Calu3 (cell line): ENCODE data around the gene SGSH. TPM values are rescaled to one million over a fixed set of nuclear protein-coding genes. Genes with fewer than 3 reads are reported as not detected.

Experiments
- BruUV-seq: library from RNA; stranded (reverse); fragments of 400-500 nt; replicated peaks from 2 replicates; lab custom pipeline; 2021; lab: Mats Ljungman, UMichigan
- CTCF ChIA-PET: fragments of 300-600 bp; sonication (Branson Sonifier 250); formaldehyde crosslinking; loops from one replicate; lab custom pipeline; 2022; ENCODE audit warnings: antibody characterized with exemption; lab: Charles Lee
- DNase-seq: peaks from one replicate; pipeline ENCODE4 v3.0.0; 2022
- H3K27ac Mint-ChIP-seq: one replicate; pipeline ENCODE4 v1.8.0; 2022; ENCODE audit warnings: mixed read lengths; ENCODE audit not compliant: unreplicated experiment
- H3K27me3 Mint-ChIP-seq: one replicate; pipeline ENCODE4 v1.8.0; 2022; ENCODE audit warnings: mixed read lengths; ENCODE audit not compliant: unreplicated experiment
- H3K36me3 Mint-ChIP-seq: one replicate; pipeline ENCODE4 v1.8.0; 2022; ENCODE audit warnings: mild to moderate bottlenecking, moderate library complexity, mixed read lengths; ENCODE audit not compliant: insufficient read depth, unreplicated experiment
- H3K4me1 Mint-ChIP-seq: one replicate; pipeline ENCODE4 v1.8.0; 2022; ENCODE audit warnings: mild to moderate bottlenecking, low read depth, mixed read lengths; ENCODE audit not compliant: unreplicated experiment
- H3K4me3 Mint-ChIP-seq: one replicate; pipeline ENCODE4 v1.8.0; 2022; ENCODE audit warnings: mild to moderate bottlenecking, low read depth, moderate library complexity, mixed read lengths; ENCODE audit not compliant: unreplicated experiment
- H3K9me3 Mint-ChIP-seq: one replicate; pipeline ENCODE4 v1.8.0; 2022; ENCODE audit warnings: low read depth, mixed read lengths; ENCODE audit not compliant: unreplicated experiment
- intact Hi-C: fragments of 100-400 bp; cut with micrococcal nuclease; formaldehyde crosslinking; loops from one replicate; pipeline ENCODE4 v1.10.0; 2022; ENCODE audit not compliant: unreplicated experiment
- total RNA-seq: library from RNA; stranded (reverse); gene quantifications from 2 replicates; pipeline ENCODE4 v1.2.3, GENCODE V29; 2022
- TF ChIP-seq, protein P1 (sequence below): fragments of 200-600 bp; IDR thresholded peaks from one replicate; pipeline ENCODE4 v1.8.0; 2022; ENCODE audit warnings: antibody characterized with exemption; ENCODE audit not compliant: unreplicated experiment

The SGSH gene
- total RNA-seq, 1 experiment from 2014 or later = 32.2 TPM

DNA sequence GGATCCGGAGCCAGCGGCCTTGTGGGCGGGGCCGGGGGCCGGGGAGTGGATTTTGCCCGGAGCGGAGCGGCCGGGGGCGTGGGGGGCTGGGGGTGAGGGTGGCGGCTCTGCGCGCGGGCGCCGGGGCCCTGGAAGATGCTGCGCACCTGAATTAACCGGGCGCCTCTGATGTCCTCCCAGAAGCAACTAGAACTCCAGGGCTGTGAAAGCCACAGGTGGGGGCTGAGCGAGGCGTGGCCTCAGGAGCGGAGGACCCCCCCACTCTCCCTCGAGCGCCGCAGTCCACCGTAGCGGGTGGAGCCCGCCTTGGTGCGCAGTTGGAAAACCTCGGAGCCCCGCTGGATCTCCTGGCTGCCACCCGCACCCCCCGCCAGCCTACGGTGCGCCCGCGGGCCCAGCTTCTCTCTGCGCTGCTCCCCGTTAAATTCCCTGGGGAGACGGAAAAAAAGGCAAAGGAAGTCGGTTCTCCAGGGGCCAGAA lies 643 bp upstream of the SGSH start:
- no peak for DNase-seq
- H3K4me3 Mint-ChIP-seq = peak overlapping the region; percentile 92
- intact Hi-C loops = no loop called here
- no peaks in the 10 kb centered on the region for H3K9me3 Mint-ChIP-seq
- BruUV-seq = no TSS peak
- TF ChIP-seq, protein P1, sequence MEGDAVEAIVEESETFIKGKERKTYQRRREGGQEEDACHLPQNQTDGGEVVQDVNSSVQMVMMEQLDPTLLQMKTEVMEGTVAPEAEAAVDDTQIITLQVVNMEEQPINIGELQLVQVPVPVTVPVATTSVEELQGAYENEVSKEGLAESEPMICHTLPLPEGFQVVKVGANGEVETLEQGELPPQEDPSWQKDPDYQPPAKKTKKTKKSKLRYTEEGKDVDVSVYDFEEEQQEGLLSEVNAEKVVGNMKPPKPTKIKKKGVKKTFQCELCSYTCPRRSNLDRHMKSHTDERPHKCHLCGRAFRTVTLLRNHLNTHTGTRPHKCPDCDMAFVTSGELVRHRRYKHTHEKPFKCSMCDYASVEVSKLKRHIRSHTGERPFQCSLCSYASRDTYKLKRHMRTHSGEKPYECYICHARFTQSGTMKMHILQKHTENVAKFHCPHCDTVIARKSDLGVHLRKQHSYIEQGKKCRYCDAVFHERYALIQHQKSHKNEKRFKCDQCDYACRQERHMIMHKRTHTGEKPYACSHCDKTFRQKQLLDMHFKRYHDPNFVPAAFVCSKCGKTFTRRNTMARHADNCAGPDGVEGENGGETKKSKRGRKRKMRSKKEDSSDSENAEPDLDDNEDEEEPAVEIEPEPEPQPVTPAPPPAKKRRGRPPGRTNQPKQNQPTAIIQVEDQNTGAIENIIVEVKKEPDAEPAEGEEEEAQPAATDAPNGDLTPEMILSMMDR = no peak
- H3K36me3 Mint-ChIP-seq = peaks cover 17% of the 10 kb centered on the region
- H3K27ac Mint-ChIP-seq = no peak overlapping the region
- peaks cover 19% of the 10 kb centered on the region for H3K4me1 Mint-ChIP-seq
- CTCF ChIA-PET = interaction anchor here (0.6 kb wide), 1 partner anchor 25 kb away, joined by 3 read pairs; no protein-coding TSS in a partner anchor
- H3K27me3 Mint-ChIP-seq = peaks cover 14% of the 10 kb centered on the region

DNA sequence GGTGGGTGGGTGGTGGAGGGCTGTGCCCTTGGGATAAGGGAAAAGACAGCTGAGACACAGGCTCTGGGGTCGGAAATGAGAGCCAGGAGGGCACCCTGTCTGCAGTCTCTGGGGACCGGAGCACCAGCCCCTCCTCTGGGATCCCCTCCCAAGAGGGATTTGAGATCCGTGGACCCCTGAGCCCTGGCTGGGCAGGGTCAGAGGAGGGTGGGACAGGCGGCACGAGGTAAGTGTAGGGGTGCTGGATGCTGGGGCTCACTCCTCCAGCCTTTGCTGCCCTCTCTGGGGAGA lies 425 bp downstream of the SGSH start:
- H3K27me3 Mint-ChIP-seq = peaks cover 14% of the 10 kb centered on the region
- intact Hi-C loops = loop anchor here (5.0 kb wide), 1 partner anchor 33 kb away; no protein-coding TSS in a partner anchor
- peak overlapping the region; percentile 79 for H3K27ac Mint-ChIP-seq
- H3K4me1 Mint-ChIP-seq = peaks cover 19% of the 10 kb centered on the region
- BruUV-seq = no TSS peak
- H3K9me3 Mint-ChIP-seq = no peaks in the 10 kb centered on the region
- TF ChIP-seq, protein P1 = no peak
- no peak for DNase-seq
- peak overlapping the region; percentile 92 for H3K4me3 Mint-ChIP-seq
- CTCF ChIA-PET = interaction anchor here (0.8 kb wide), 1 partner anchor 878 kb away, joined by 22 read pairs; no protein-coding TSS in a partner anchor
- peaks cover 17% of the 10 kb centered on the region for H3K36me3 Mint-ChIP-seq

DNA sequence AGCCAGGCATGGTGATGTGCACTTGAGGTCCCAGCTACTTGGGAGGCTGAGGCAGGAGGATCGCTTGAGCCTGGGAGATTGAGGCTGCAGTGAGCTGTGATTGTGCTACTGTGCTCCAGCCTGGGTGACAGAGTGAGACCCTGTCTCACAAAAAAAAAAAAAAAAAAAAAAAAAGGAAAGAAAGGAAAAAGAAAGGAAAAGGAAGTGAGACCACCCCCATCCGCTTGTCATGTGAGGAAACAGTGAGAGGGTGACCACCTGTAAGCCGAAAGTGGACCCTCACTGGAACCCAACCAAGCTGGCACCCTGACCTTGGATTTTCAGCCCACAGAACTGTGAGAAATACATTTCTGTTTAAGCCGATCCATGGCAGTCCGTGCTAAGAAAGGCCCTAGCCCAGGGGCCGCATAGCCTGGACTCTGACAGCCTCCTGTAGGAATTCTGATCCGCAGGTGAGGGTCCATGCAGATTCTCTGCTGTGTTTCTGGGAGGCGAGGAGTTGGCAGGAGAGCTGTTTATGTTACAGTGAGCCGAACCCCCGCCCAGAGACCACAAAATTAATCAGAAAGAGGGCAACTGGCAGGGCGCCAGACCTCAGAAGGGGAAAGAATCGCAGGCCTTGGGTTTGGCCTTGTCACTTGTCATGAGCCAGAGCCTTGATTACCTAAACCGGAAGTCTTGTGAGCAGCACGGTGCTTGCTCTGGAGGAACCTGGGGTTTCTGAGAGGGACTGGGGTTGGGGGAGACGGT lies 945 bp downstream of the SGSH start:
- CTCF ChIA-PET = interaction anchor here (0.8 kb wide), 1 partner anchor 878 kb away, joined by 22 read pairs; no protein-coding TSS in a partner anchor
- peaks cover 17% of the 10 kb centered on the region for H3K36me3 Mint-ChIP-seq
- intact Hi-C loops = loop anchor here (5.0 kb wide), 1 partner anchor 33 kb away; no protein-coding TSS in a partner anchor

DNA sequence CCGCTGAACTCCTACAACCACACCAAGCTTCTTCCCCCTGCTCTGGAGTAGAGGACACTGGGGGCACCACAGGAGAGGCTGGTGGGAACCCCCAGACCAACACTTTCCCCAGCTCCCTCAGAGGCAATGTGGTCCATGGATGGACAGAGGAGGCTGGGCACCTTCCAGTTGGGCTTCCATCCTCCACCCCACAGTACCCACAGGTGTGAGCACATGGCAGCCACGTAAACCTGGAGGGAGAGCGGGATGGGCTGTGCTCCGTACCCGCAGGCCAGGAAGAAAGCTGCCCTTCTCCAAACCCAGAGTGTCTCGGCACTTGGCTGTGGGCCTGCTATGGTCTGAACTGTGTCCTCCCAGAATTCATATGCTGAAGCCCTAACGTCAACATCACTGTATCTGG lies 1.7 kb downstream of the SGSH start:
- Mint-ChIP-seq H3K4me1 (peaks cover 13% of the 10 kb centered on the region), H3K27me3 (peaks cover under 1% of the 10 kb centered on the region), H3K9me3 (no peaks in the 10 kb centered on the region), H3K27ac (no peak overlapping the region), H3K36me3 (peaks cover 17% of the 10 kb centered on the region), H3K4me3 (peak overlapping the region; percentile 92)
- intact Hi-C loops = loop anchor here (5.0 kb wide), 1 partner anchor 34 kb away; no protein-coding TSS in a partner anchor
- DNase-seq = no peak
- BruUV-seq = no TSS peak
- TF ChIP-seq, protein P1 = no peak
- CTCF ChIA-PET = interaction anchor here (0.7 kb wide), 1 partner anchor 12 kb away, joined by 3 read pairs; no protein-coding TSS in a partner anchor

More for the DNA sequence above, 945 bp downstream of the SGSH start:
- Mint-ChIP-seq H3K27ac (peak overlapping the region; percentile 79), H3K9me3 (no peaks in the 10 kb centered on the region), H3K27me3 (peaks cover 8% of the 10 kb centered on the region), H3K4me3 (peak overlapping the region; percentile 92), H3K4me1 (peaks cover 19% of the 10 kb centered on the region)
- TF ChIP-seq, protein P1 = no peak
- TSS peak; percentile 41 for BruUV-seq
- DNase-seq = peak; percentile 81
